H9 (cell line): Measurements from ENCODE around the gene KCNMA1. TPM values are rescaled to one million over a fixed set of nuclear protein-coding genes. Genes with fewer than 3 reads are reported as not detected.

Experiments used
- DNase-seq: peaks from one replicate; pipeline ENCODE4 v3.0.0-alpha.2; 2017
- H2AFZ ChIP-seq: one replicate; pipeline ENCODE4 v1.6.1; 2013; ENCODE audit warnings: mild to moderate bottlenecking, low read length, control low read depth, moderate library complexity
- H2AK5ac ChIP-seq: 2 replicates; pipeline ENCODE4 v1.6.1; 2013; ENCODE audit warnings: low read length, control low read depth, mixed read lengths; ENCODE audit not compliant: insufficient read length
- H2BK120ac ChIP-seq: one replicate; pipeline ENCODE4 v1.6.1; 2013; ENCODE audit warnings: low read depth, mild to moderate bottlenecking, low read length, control low read depth, inconsistent platforms; ENCODE audit not compliant: poor library complexity, severe bottlenecking
- H2BK12ac ChIP-seq: 2 replicates; pipeline ENCODE4 v1.6.1; 2013; ENCODE audit warnings: low read length, control low read depth, mixed read lengths, low read depth; ENCODE audit not compliant: insufficient read length
- H2BK15ac ChIP-seq: 2 replicates; pipeline ENCODE4 v1.6.1; 2013; ENCODE audit warnings: low read depth, low read length, control low read depth
- H2BK20ac ChIP-seq: one replicate; pipeline ENCODE4 v1.6.1; 2013; ENCODE audit warnings: low read depth, mild to moderate bottlenecking, low read length, control low read depth, inconsistent platforms; ENCODE audit not compliant: poor library complexity, severe bottlenecking
- H2BK5ac ChIP-seq: 2 replicates; pipeline ENCODE4 v1.6.1; 2013; ENCODE audit warnings: low read length, control low read depth, mixed read lengths; ENCODE audit not compliant: insufficient read length
- H3K14ac ChIP-seq: 2 replicates; pipeline ENCODE4 v1.6.1; 2013; ENCODE audit warnings: low read length, control low read depth; ENCODE audit not compliant: insufficient read depth
- H3K18ac ChIP-seq: 2 replicates; pipeline ENCODE4 v1.6.1; 2013; ENCODE audit warnings: low read depth, mild to moderate bottlenecking, mixed read lengths, low read length, control low read depth; ENCODE audit not compliant: insufficient read length
- H3K23ac ChIP-seq: 2 replicates; pipeline ENCODE4 v1.6.1; 2013; ENCODE audit warnings: low read length, control low read depth, mixed read lengths, low read depth; ENCODE audit not compliant: insufficient read length
- H3K23me2 ChIP-seq: 2 replicates; pipeline ENCODE4 v1.6.1; 2013; ENCODE audit warnings: low read depth, mild to moderate bottlenecking, mixed read lengths, low read length, control low read depth; ENCODE audit not compliant: insufficient read length, poor library complexity, severe bottlenecking
- H3K27ac ChIP-seq: 2 replicates; pipeline ENCODE4 v1.5.1; 2013; ENCODE audit warnings: low read length, control low read depth, mixed read lengths, low read depth; ENCODE audit not compliant: insufficient read length
- H3K27me3 ChIP-seq: 2 replicates; pipeline ENCODE4 v1.6.1; 2013; ENCODE audit warnings: low read length, control low read depth, inconsistent platforms; ENCODE audit not compliant: insufficient read depth
- H3K4ac ChIP-seq: 2 replicates; pipeline ENCODE4 v1.6.1; 2013; ENCODE audit warnings: low read depth, mild to moderate bottlenecking, control low read depth, inconsistent platforms, low read length, moderate library complexity
- H3K4me1 ChIP-seq: 2 replicates; pipeline ENCODE4 v1.6.1; 2013; ENCODE audit warnings: low read length, control low read depth, inconsistent platforms; ENCODE audit not compliant: insufficient read depth
- H3K4me2 ChIP-seq: 2 replicates; pipeline ENCODE4 v1.6.1; 2013; ENCODE audit warnings: low read length, control low read depth, mixed read lengths; ENCODE audit not compliant: insufficient read length, insufficient read depth
- H3K56ac ChIP-seq: 2 replicates; pipeline ENCODE4 v1.6.1; 2013; ENCODE audit warnings: low read depth, mild to moderate bottlenecking, mixed read lengths, low read length, control low read depth; ENCODE audit not compliant: insufficient read length
- H3K79me1 ChIP-seq: 2 replicates; pipeline ENCODE4 v1.6.1; 2013; ENCODE audit warnings: low read depth, mild to moderate bottlenecking, moderate library complexity, low read length, control low read depth, inconsistent platforms; ENCODE audit not compliant: insufficient read depth, poor library complexity, severe bottlenecking
- H3K79me2 ChIP-seq: 2 replicates; pipeline ENCODE4 v1.6.1; 2013; ENCODE audit warnings: low read length, control low read depth, inconsistent platforms; ENCODE audit not compliant: insufficient read depth
- H3K9ac ChIP-seq: 2 replicates; pipeline ENCODE4 v1.6.1; 2013; ENCODE audit warnings: low read length, control low read depth, mixed read lengths; ENCODE audit not compliant: insufficient read length; ENCODE audit errors: extremely low read depth
- H3K9me3 ChIP-seq: one replicate; pipeline ENCODE4 v1.6.1; 2013; ENCODE audit warnings: low read depth, low read length, inconsistent platforms; ENCODE audit not compliant: control insufficient read depth
- H3T11ph ChIP-seq: one replicate; pipeline ENCODE4 v1.6.1; 2013; ENCODE audit warnings: mild to moderate bottlenecking, low read length, control low read depth, inconsistent platforms
- H4K20me1 ChIP-seq: one replicate; pipeline ENCODE4 v1.6.1; 2013; ENCODE audit not compliant: control insufficient read depth, insufficient read length, insufficient read depth
- H4K5ac ChIP-seq: 2 replicates; pipeline ENCODE4 v1.6.1; 2013; ENCODE audit warnings: low read depth, mild to moderate bottlenecking, mixed read lengths, low read length, control low read depth; ENCODE audit not compliant: insufficient read length
- H4K8ac ChIP-seq: replicated peaks from 2 replicates; pipeline ENCODE4 v1.6.1; 2013; ENCODE audit warnings: low read length, control low read depth, mixed read lengths, low read depth; ENCODE audit not compliant: insufficient read length
- H4K91ac ChIP-seq: 2 replicates; pipeline ENCODE4 v1.6.1; 2013; ENCODE audit warnings: low read depth, mild to moderate bottlenecking, moderate library complexity, mixed read lengths, low read length, control low read depth; ENCODE audit not compliant: insufficient read length
- H3K27ac Mint-ChIP-seq, 3 experiments: 2 replicates in 2 of 3; 3 replicates in 1 of 3; pipeline ENCODE4 v1.8.0; 2020 to 2021; ENCODE audit warnings: mixed read lengths in 3 of 3, mild to moderate bottlenecking in 1 of 3, moderate library complexity in 1 of 3
- H3K27me3 Mint-ChIP-seq: 2 replicates; pipeline ENCODE4 v1.8.0; 2021; ENCODE audit warnings: low read depth, mild to moderate bottlenecking, moderate library complexity, mixed read lengths
- H3K36me3 Mint-ChIP-seq, 3 experiments: 2 replicates in 2 of 3; 3 replicates in 1 of 3; pipeline ENCODE4 v1.8.0; 2020 to 2021; ENCODE audit warnings: low read depth in 3 of 3, mixed read lengths in 3 of 3; ENCODE audit not compliant: insufficient read depth in 1 of 3
- H3K4me1 Mint-ChIP-seq, 2 experiments: 2 replicates each; pipeline ENCODE4 v1.8.0; 2020; ENCODE audit warnings: mixed read lengths in 2 of 2
- H3K4me3 Mint-ChIP-seq, 2 experiments: 2 replicates in 1 of 2; 3 replicates in 1 of 2; pipeline ENCODE4 v1.8.0; 2020 to 2021; ENCODE audit warnings: mild to moderate bottlenecking in 2 of 2, mixed read lengths in 2 of 2, moderate library complexity in 1 of 2
- H3K9me3 Mint-ChIP-seq, 2 experiments: 2 replicates in 1 of 2; 3 replicates in 1 of 2; pipeline ENCODE4 v1.8.0; 2020; ENCODE audit warnings: mild to moderate bottlenecking in 2 of 2, mixed read lengths in 2 of 2, moderate library complexity in 1 of 2
- CTCF ChIP-seq: fragments of 200-600 bp; sonication (generic); conservative IDR thresholded peaks from 3 replicates; pipeline ENCODE4 v1.8.0; 2021; ENCODE audit warnings: antibody characterized with exemption, mild to moderate bottlenecking
- WGBS: extraction: QIAGEN DNeasy Blood & Tissue Kit; methylation state at CpG from one replicate; pipeline ENCODE4 v1.1.7; 2013; ENCODE audit warnings: missing lambda C conversion rate, low lambda C conversion rate, mixed read lengths; ENCODE audit not compliant: insufficient read length; ENCODE audit errors: extremely low coverage; 5-methylcytosine and 5-hydroxymethylcytosine counted together
- total RNA-seq: library from RNA; stranded (reverse); gene quantifications from 2 replicates; pipeline ENCODE4 v1.2.1, GENCODE V29; 2021

The KCNMA1 gene
- total RNA-seq, 1 experiment from 2014 or later = 2.0 TPM

- H3K4me3 Mint-ChIP-seq = no peak overlapping the region
- Histone ChIP-seq H3K4ac (no peak overlapping the region), H3K23ac (no peak overlapping the region), H3K9ac (no peak overlapping the region), H3K79me1 (no peaks in the 10 kb centered on the region), H2BK20ac (no peak overlapping the region), H3K79me2 (no peaks in the 10 kb centered on the region), H3K27me3 (no peaks in the 10 kb centered on the region), H3T11ph (no peak overlapping the region), H2BK5ac (no peak overlapping the region), H3K18ac (no peak overlapping the region), H4K5ac (no peak overlapping the region), H2BK15ac (no peak overlapping the region), H2BK120ac (no peak overlapping the region), H4K8ac (no peak overlapping the region), H3K56ac (no peak overlapping the region), H3K27ac (no peak overlapping the region), H3K4me1 (peaks cover 12% of the 10 kb centered on the region; the same call in 1 of the 2 replicates), H2AFZ (no peak overlapping the region), H2BK12ac (no peak overlapping the region), H3K23me2 (no peaks in the 10 kb centered on the region), H2AK5ac (no peak overlapping the region), H3K9me3 (no peaks in the 10 kb centered on the region), H3K14ac (no peak overlapping the region), H3K4me2 (no peak overlapping the region), H4K20me1 (no peaks in the 10 kb centered on the region), H4K91ac (no peak overlapping the region)
- H3K27ac Mint-ChIP-seq = peak overlapping the region in 1 of 3 experiments; percentile 28; a peak in 1 of 7 replicates
- TF ChIP-seq CTCF = no peak
- peaks cover 48 to 49% of the 10 kb centered on the region in 2 experiments for H3K4me1 Mint-ChIP-seq
- no peaks in the 10 kb centered on the region for H3K9me3 Mint-ChIP-seq
- WGBS = no CpG with 5 or more reads among the region's 1 CpG
- no peaks in the 10 kb centered on the region for H3K36me3 Mint-ChIP-seq
- DNase-seq = no peak
- peaks cover 3% of the 10 kb centered on the region for H3K27me3 Mint-ChIP-seq
Measured at GRCh38 chr10:77152256-77152655, 485.4 kb downstream of the KCNMA1 start.
